Activated B cell treated with CpG ODN at 0.5 μM for 24 hours (primary cell): Measurements from ENCODE around the gene CD34. TPM values are rescaled to one million over a fixed set of nuclear protein-coding genes. Genes with fewer than 3 reads are reported as not detected.

Source experiments
- ATAC-seq: fragments of 200-7000 bp; cut with Tn5 transposase; one replicate; pipeline ENCODE4 v1.10.0; 2021; ENCODE audit warnings: low read depth, mild to moderate bottlenecking, moderate library complexity
- CTCF ChIA-PET: fragments of 350-600 bp; sonication (Branson Sonifier 250); formaldehyde crosslinking; loops from one replicate; lab custom pipeline; 2021; ENCODE audit warnings: antibody characterized with exemption; lab: Charles Lee
- POLR2A ChIA-PET: fragments of 350-600 bp; sonication (Branson Sonifier 250); formaldehyde crosslinking; loops from one replicate; lab custom pipeline; 2021; ENCODE audit warnings: antibody characterized with exemption; lab: Charles Lee
- DNase-seq: peaks from one replicate; pipeline ENCODE4 v3.0.0; 2022
- H3K27ac Mint-ChIP-seq: one replicate; pipeline ENCODE4 v1.8.0; 2020; ENCODE audit warnings: mixed read lengths
- H3K27me3 Mint-ChIP-seq: one replicate; pipeline ENCODE4 v1.8.0; 2021; ENCODE audit warnings: mixed read lengths
- H3K36me3 Mint-ChIP-seq: one replicate; pipeline ENCODE4 v1.8.0; 2021; ENCODE audit warnings: low read depth, mixed read lengths
- H3K4me1 Mint-ChIP-seq: one replicate; pipeline ENCODE4 v1.8.0; 2021; ENCODE audit warnings: mixed read lengths
- H3K4me3 Mint-ChIP-seq: one replicate; pipeline ENCODE4 v1.8.0; 2020; ENCODE audit warnings: mild to moderate bottlenecking, mixed read lengths
- H3K9me3 Mint-ChIP-seq: one replicate; pipeline ENCODE4 v1.8.0; 2020; ENCODE audit warnings: mixed read lengths
- CTCF ChIP-seq: fragments of 200-600 bp; IDR thresholded peaks from one replicate; pipeline ENCODE4 v1.8.0; 2022; ENCODE audit warnings: antibody characterized with exemption, mild to moderate bottlenecking
- intact Hi-C: fragments of 100-400 bp; cut with micrococcal nuclease; formaldehyde crosslinking; loops from one replicate; pipeline ENCODE4 v1.15.1; 2024
- total RNA-seq: library from RNA; stranded (reverse); gene quantifications from 2 replicates; pipeline ENCODE4 v1.2.3, GENCODE V29; 2022

CD34 gene
- total RNA-seq, 1 donor from 2014 or later: not detected

- DNase-seq: no peak
- CTCF ChIA-PET: no interaction called here
- no peak overlapping the region for H3K4me3 Mint-ChIP-seq
- peaks cover 8% of the 10 kb centered on the region for H3K27me3 Mint-ChIP-seq
- POLR2A ChIA-PET: no interaction called here
- H3K4me1 Mint-ChIP-seq: no peaks in the 10 kb centered on the region
- ATAC-seq: no peak
- intact Hi-C loops: no loop called here
- TF ChIP-seq CTCF: no peak
- H3K36me3 Mint-ChIP-seq: no peaks in the 10 kb centered on the region
- no peaks in the 10 kb centered on the region for H3K9me3 Mint-ChIP-seq
- H3K27ac Mint-ChIP-seq: no peak overlapping the region
Measured at GRCh38 chr1:207903053-207903452, 7.9 kb downstream of the CD34 start.

GRCh38 chr1:207902566-207902965, 8.4 kb downstream of the CD34 start:
- ChIA-PET POLR2A (no interaction called here), CTCF (no interaction called here)
- Mint-ChIP-seq H3K36me3 (no peaks in the 10 kb centered on the region), H3K9me3 (no peaks in the 10 kb centered on the region), H3K27me3 (peaks cover 3% of the 10 kb centered on the region), H3K4me1 (no peaks in the 10 kb centered on the region), H3K27ac (no peak overlapping the region), H3K4me3 (no peak overlapping the region)
- intact Hi-C loops: no loop called here
- no peak for ATAC-seq
- no peak for TF ChIP-seq CTCF
- DNase-seq: no peak

DNA sequence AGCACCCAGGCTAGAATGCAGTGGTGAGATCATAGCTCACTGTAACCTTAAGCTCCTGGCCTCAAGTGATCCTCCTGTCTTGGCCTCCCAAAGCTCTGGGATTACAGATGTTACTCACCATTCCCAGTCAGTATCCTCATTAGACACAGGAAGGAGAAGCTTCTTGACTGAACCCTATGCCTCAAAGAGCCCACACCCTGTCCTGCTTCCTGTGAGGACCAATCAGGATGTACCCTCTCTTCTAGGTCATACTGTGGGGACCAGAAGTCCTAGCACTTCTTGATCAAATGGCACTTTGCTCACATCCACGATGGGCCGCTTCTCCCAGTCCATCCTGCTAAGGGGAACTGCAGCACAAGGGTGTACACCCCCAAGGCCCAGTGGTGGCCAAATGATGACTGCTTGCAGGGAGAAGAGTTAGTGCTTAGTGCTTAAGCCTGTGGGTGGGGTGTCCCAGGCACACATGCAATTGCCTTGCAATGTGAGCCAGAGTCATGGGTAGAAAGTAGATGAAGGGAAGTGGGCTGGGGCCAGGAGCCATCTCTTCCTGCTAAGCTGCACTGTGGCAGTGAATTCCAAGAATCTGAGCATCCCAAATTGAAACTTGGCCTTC, 9.8 kb downstream of the CD34 start:
- intact Hi-C loops: no loop called here
- Mint-ChIP-seq H3K9me3 (no peaks in the 10 kb centered on the region), H3K4me3 (no peak overlapping the region), H3K27me3 (no peaks in the 10 kb centered on the region), H3K27ac (no peak overlapping the region), H3K4me1 (no peaks in the 10 kb centered on the region), H3K36me3 (no peaks in the 10 kb centered on the region)
- no peak for TF ChIP-seq CTCF
- POLR2A ChIA-PET: no interaction called here
- CTCF ChIA-PET: interaction anchor here (1.2 kb wide), 1 partner anchor 15 kb away, joined by 3 read pairs; no protein-coding TSS in a partner anchor
- no peak for ATAC-seq
- DNase-seq: no peak

GRCh38 chr1:207898836-207899235, 12.1 kb downstream of the CD34 start:
- Mint-ChIP-seq H3K27ac (no peak overlapping the region), H3K9me3 (no peaks in the 10 kb centered on the region), H3K4me3 (no peak overlapping the region), H3K27me3 (no peaks in the 10 kb centered on the region), H3K4me1 (peaks cover 1% of the 10 kb centered on the region), H3K36me3 (no peaks in the 10 kb centered on the region)
- ATAC-seq (no peak), DNase-seq (no peak)
- intact Hi-C loops: no loop called here
- CTCF ChIA-PET: interaction anchor here (1.0 to 1.6 kb wide), 2 partner anchors 14 to 63 kb away, joined by 3 to 5 read pairs; no protein-coding TSS in a partner anchor
- POLR2A ChIA-PET: no interaction called here
- no peak for TF ChIP-seq CTCF

- H3K4me1 Mint-ChIP-seq: peaks cover 6% of the 10 kb centered on the region
- H3K9me3 Mint-ChIP-seq: no peaks in the 10 kb centered on the region
- CTCF ChIA-PET: interaction anchor here (1.0 to 4.4 kb wide), 3 partner anchors 12 to 67 kb away, joined by 3 to 33 read pairs (median 7); no protein-coding TSS in a partner anchor
- no peak overlapping the region for H3K27ac Mint-ChIP-seq
- no peak for TF ChIP-seq CTCF
- intact Hi-C loops: no loop called here
- no peak overlapping the region for H3K4me3 Mint-ChIP-seq
- H3K27me3 Mint-ChIP-seq: no peaks in the 10 kb centered on the region
- DNase-seq (no peak), ATAC-seq (no peak)
- H3K36me3 Mint-ChIP-seq: no peaks in the 10 kb centered on the region
- POLR2A ChIA-PET: no interaction called here
Measured at GRCh38 chr1:207898260-207898659, 12.7 kb downstream of the CD34 start.
